Neural cell (in vitro differentiated cells): ENCODE results near the gene F8A1.

ENCODE experiments used
- CTCF ChIP-seq: fragments of 450-650 bp; IDR thresholded peaks from 2 replicates; pipeline ENCODE4 v1.5.1; 2014; ENCODE audit warnings: antibody characterized with exemption, mild to moderate bottlenecking, moderate library complexity; ENCODE audit not compliant: poor library complexity, severe bottlenecking
- EZH2 ChIP-seq: fragments of 200-600, 300-800 bp; shearing (Covaris generic), sonication (generic); IDR thresholded peaks from 2 replicates; pipeline ENCODE4 v1.6.1; 2014; ENCODE audit warnings: antibody characterized with exemption, low read length, borderline replicate concordance, mild to moderate bottlenecking; ENCODE audit not compliant: insufficient read depth, poor library complexity, severe bottlenecking
- MXI1 ChIP-seq: fragments of 450-650 bp; conservative IDR thresholded peaks from 2 replicates; pipeline ENCODE4 v1.6.1; 2014; ENCODE audit warnings: antibody characterized with exemption, mild to moderate bottlenecking; ENCODE audit not compliant: poor library complexity, severe bottlenecking
- POLR2AphosphoS5 ChIP-seq: IDR thresholded peaks from 2 replicates; pipeline ENCODE4 v1.6.1; 2012
- RAD21 ChIP-seq: fragments of 450-650 bp; conservative IDR thresholded peaks from 2 replicates; pipeline ENCODE4 v1.6.1; 2014; ENCODE audit warnings: antibody characterized with exemption, mild to moderate bottlenecking, moderate library complexity
- TAF1 ChIP-seq: IDR thresholded peaks from 2 replicates; pipeline ENCODE4 v1.6.1; 2012; ENCODE audit warnings: low read depth
- TF ChIP-seq, protein P1 (sequence below): IDR thresholded peaks from 2 replicates; pipeline ENCODE4 v1.6.1; 2012; ENCODE audit warnings: borderline replicate concordance

DNA sequence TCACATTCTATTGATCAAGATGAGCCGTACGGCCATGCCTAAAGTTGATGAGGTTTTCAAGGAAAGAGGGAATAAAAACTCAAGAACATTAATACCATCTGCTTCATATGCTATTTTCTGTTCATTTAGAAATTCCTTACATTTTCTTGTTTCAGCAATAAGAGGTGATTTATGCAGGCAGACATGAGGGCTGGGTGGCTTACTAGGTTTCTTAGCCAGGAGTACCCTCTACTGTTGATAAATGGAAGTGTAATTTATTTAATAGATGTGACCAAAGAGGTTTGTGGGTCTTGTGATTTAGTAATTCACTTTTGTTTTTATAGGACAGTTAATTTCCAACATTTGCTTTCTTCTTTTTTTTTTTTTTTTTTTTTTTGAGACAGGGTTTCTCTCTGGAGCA, 45.3 kb upstream of the F8A1 start:
- TF ChIP-seq MXI1 (no peak), CTCF (peak; percentile 35), POLR2AphosphoS5 (no peak), RAD21 (peak; percentile 43), TAF1 (no peak), EZH2 (no peak)
- TF ChIP-seq, protein P1, sequence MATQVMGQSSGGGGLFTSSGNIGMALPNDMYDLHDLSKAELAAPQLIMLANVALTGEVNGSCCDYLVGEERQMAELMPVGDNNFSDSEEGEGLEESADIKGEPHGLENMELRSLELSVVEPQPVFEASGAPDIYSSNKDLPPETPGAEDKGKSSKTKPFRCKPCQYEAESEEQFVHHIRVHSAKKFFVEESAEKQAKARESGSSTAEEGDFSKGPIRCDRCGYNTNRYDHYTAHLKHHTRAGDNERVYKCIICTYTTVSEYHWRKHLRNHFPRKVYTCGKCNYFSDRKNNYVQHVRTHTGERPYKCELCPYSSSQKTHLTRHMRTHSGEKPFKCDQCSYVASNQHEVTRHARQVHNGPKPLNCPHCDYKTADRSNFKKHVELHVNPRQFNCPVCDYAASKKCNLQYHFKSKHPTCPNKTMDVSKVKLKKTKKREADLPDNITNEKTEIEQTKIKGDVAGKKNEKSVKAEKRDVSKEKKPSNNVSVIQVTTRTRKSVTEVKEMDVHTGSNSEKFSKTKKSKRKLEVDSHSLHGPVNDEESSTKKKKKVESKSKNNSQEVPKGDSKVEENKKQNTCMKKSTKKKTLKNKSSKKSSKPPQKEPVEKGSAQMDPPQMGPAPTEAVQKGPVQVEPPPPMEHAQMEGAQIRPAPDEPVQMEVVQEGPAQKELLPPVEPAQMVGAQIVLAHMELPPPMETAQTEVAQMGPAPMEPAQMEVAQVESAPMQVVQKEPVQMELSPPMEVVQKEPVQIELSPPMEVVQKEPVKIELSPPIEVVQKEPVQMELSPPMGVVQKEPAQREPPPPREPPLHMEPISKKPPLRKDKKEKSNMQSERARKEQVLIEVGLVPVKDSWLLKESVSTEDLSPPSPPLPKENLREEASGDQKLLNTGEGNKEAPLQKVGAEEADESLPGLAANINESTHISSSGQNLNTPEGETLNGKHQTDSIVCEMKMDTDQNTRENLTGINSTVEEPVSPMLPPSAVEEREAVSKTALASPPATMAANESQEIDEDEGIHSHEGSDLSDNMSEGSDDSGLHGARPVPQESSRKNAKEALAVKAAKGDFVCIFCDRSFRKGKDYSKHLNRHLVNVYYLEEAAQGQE = no peak
